CD14-positive monocyte (primary cell): Measurements from ENCODE around the gene NHS. TPM values are rescaled to one million over a fixed set of nuclear protein-coding genes. Genes with fewer than 3 reads are reported as not detected.

Experiments
- DNase-seq, 3 donors: peaks; one replicate each; pipeline ENCODE4 v3.0.0-alpha.2; 2011 to 2022
- H2AFZ ChIP-seq: 2 replicates; pipeline ENCODE4 v1.6.0; 2012; ENCODE audit warnings: mild to moderate bottlenecking, low read depth, low read length, inconsistent platforms; ENCODE audit not compliant: insufficient read depth, poor library complexity, severe bottlenecking
- H3K27ac ChIP-seq, 2 donors: 1 replicate in 1 of 2; 2 replicates in 1 of 2; pipeline ENCODE4 v1.5.1; 2012 to 2013; ENCODE audit warnings: low read length in 2 of 2, control low read depth in 1 of 2, inconsistent platforms in 1 of 2, low read depth in 1 of 2, mild to moderate bottlenecking in 1 of 2
- H3K27me3 ChIP-seq, 2 donors: one replicate each; pipeline versions ENCODE4 v1.6.0 to v1.6.1; 2011 to 2013; ENCODE audit warnings: low read length in 2 of 2; ENCODE audit not compliant: control insufficient read depth in 2 of 2, insufficient read depth in 2 of 2
- H3K36me3 ChIP-seq, 2 donors: replicated peaks in 1 of 2; 1 replicate in 1 of 2; 2 replicates in 1 of 2; pipeline versions ENCODE4 v1.5.1 to v1.6.1; 2012 to 2013; ENCODE audit warnings: low read length in 2 of 2, control low read depth in 1 of 2, inconsistent platforms in 1 of 2, mild to moderate bottlenecking in 1 of 2; ENCODE audit not compliant: insufficient read depth in 2 of 2, control insufficient read depth in 1 of 2
- H3K4me1 ChIP-seq, 2 donors: 1 replicate in 1 of 2; 2 replicates in 1 of 2; pipeline versions ENCODE4 v1.5.1 to v1.6.1; 2012 to 2013; ENCODE audit warnings: low read length in 2 of 2, control low read depth in 1 of 2, inconsistent platforms in 1 of 2, mild to moderate bottlenecking in 1 of 2, moderate library complexity in 1 of 2; ENCODE audit not compliant: insufficient read depth in 2 of 2, control insufficient read depth in 1 of 2
- H3K4me2 ChIP-seq: replicated peaks from 2 replicates; pipeline ENCODE3; 2012; ENCODE audit warnings: low read length, moderate library complexity, mild to moderate bottlenecking; ENCODE audit not compliant: poor library complexity, severe bottlenecking; ENCODE audit errors: extremely low read depth
- H3K4me3 ChIP-seq, 3 experiments: fragments of 200-600 bp in 1 of 3; sonication (generic) in 1 of 3; replicated peaks in 1 of 3; 1 replicate in 2 of 3; 2 replicates in 1 of 3; pipeline ENCODE4 v1.5.1; 2011 to 2013; ENCODE audit warnings: low read length in 3 of 3, mild to moderate bottlenecking in 3 of 3, control low read depth in 2 of 3, low read depth in 2 of 3, inconsistent platforms in 1 of 3, moderate library complexity in 1 of 3
- H3K79me2 ChIP-seq: 2 replicates; pipeline ENCODE4 v1.6.0; 2012; ENCODE audit warnings: mild to moderate bottlenecking, control low read depth, inconsistent platforms, low read length, moderate library complexity; ENCODE audit not compliant: insufficient read depth
- H3K9ac ChIP-seq: 2 replicates; pipeline ENCODE4 v1.6.0; 2017; ENCODE audit warnings: low read length, mild to moderate bottlenecking; ENCODE audit not compliant: insufficient read depth, poor library complexity, severe bottlenecking
- H3K9me3 ChIP-seq, 2 donors: replicated peaks in 1 of 2; 1 replicate in 1 of 2; 2 replicates in 1 of 2; pipeline versions ENCODE4 v1.5.1 to v1.6.1; 2012 to 2013; ENCODE audit warnings: low read length in 2 of 2, control low read depth in 1 of 2; ENCODE audit not compliant: control insufficient read depth in 1 of 2, insufficient read depth in 1 of 2
- H4K20me1 ChIP-seq: 2 replicates; pipeline ENCODE4 v1.6.0; 2012; ENCODE audit warnings: mild to moderate bottlenecking, low read length, control low read depth, moderate library complexity; ENCODE audit not compliant: insufficient read depth
- H3K27ac Mint-ChIP-seq, 7 donors: one replicate each; pipeline ENCODE4 v1.8.0; 2020; ENCODE audit warnings: mild to moderate bottlenecking in 7 of 7, mixed read lengths in 7 of 7, moderate library complexity in 6 of 7, inconsistent platforms in 2 of 7
- H3K27me3 Mint-ChIP-seq, 3 donors: one replicate each; pipeline ENCODE4 v1.8.0; 2021 to 2022; ENCODE audit warnings: low read depth in 3 of 3, mild to moderate bottlenecking in 3 of 3, mixed read lengths in 3 of 3, moderate library complexity in 3 of 3, inconsistent platforms in 1 of 3
- H3K36me3 Mint-ChIP-seq, 2 donors: one replicate each; pipeline ENCODE4 v1.8.0; 2020; ENCODE audit warnings: mixed read lengths in 2 of 2, inconsistent platforms in 1 of 2, mild to moderate bottlenecking in 1 of 2
- H3K4me1 Mint-ChIP-seq: one replicate; pipeline ENCODE4 v1.8.0; 2020; ENCODE audit warnings: mild to moderate bottlenecking, mixed read lengths
- H3K4me3 Mint-ChIP-seq, 2 donors: one replicate each; pipeline ENCODE4 v1.8.0; 2020; ENCODE audit warnings: mild to moderate bottlenecking in 2 of 2, mixed read lengths in 2 of 2, moderate library complexity in 1 of 2
- H3K9me3 Mint-ChIP-seq, 7 donors: one replicate each; pipeline ENCODE4 v1.8.0; 2020 to 2022; ENCODE audit warnings: mixed read lengths in 7 of 7, mild to moderate bottlenecking in 6 of 7, moderate library complexity in 6 of 7, inconsistent platforms in 2 of 7
- CTCF ChIP-seq: fragments of 200-600 bp; IDR thresholded peaks from one replicate; pipeline ENCODE4 v1.8.0; 2022; ENCODE audit warnings: antibody characterized with exemption, mild to moderate bottlenecking
- WGBS: methylation state at CpG from one replicate; pipeline ENCODE4 v1.1.5; 2013; ENCODE audit warnings: missing lambda C conversion rate; ENCODE audit not compliant: insufficient coverage; 5-methylcytosine and 5-hydroxymethylcytosine counted together
- intact Hi-C, 2 donors: fragments of 100-400 bp; cut with micrococcal nuclease; formaldehyde crosslinking; loops; one replicate each; pipeline versions ENCODE4 v1.15.0 to v1.15.1; 2023
- polyA plus RNA-seq, 3 donors: library from polyadenylated mRNA; depleted of rRNA in 1 of 3; unstranded in 2 of 3; stranded (reverse) in 1 of 3; fragments of 300-500 nt in 2 of 3; fragments of >200 nt in 1 of 3; fragmentation: Illumina TruSeq in 2 of 3; gene quantifications; 1 replicate in 2 of 3; 2 replicates in 1 of 3; pipeline ENCODE4 v1.2.3, GENCODE V29; 2012 to 2021

NHS gene
- polyA plus RNA-seq, 3 donors: 0.86 to 1.8 (median 1.3) TPM

GRCh38 chrX:17758382-17758781, 383.4 kb downstream of the NHS start:
- no peaks in the 10 kb centered on the region for H3K4me1 Mint-ChIP-seq
- intact Hi-C loops: no loop called here
- no peak overlapping the region for H3K27ac Mint-ChIP-seq
- H3K4me2 ChIP-seq: no peak overlapping the region
- no peak overlapping the region for H3K4me3 Mint-ChIP-seq
- 100% methylated on average over 1 of the region's 2 CpGs for WGBS
- H3K36me3 Mint-ChIP-seq: no peaks in the 10 kb centered on the region
- H3K79me2 ChIP-seq: no peaks in the 10 kb centered on the region
- no peaks in the 10 kb centered on the region for H3K27me3 Mint-ChIP-seq
- no peaks in the 10 kb centered on the region for H4K20me1 ChIP-seq
- H2AFZ ChIP-seq: no peak overlapping the region
- H3K4me1 ChIP-seq: no peaks in the 10 kb centered on the region
- no peaks in the 10 kb centered on the region for H3K36me3 ChIP-seq
- no peak for DNase-seq
- H3K9me3 ChIP-seq: no peaks in the 10 kb centered on the region
- TF ChIP-seq CTCF: no peak
- H3K9me3 Mint-ChIP-seq: peaks cover 0 to 6% (median 0%) of the 10 kb centered on the region in 7 donors
- no peaks in the 10 kb centered on the region for H3K27me3 ChIP-seq
- no peak overlapping the region for H3K4me3 ChIP-seq
- H3K27ac ChIP-seq: no peak overlapping the region
- no peak overlapping the region for H3K9ac ChIP-seq

GRCh38 chrX:17759990-17760389, 385.0 kb downstream of the NHS start:
- Histone ChIP-seq H3K9ac (no peak overlapping the region), H3K4me1 (no peaks in the 10 kb centered on the region), H3K27me3 (no peaks in the 10 kb centered on the region), H3K4me3 (no peak overlapping the region), H3K36me3 (no peaks in the 10 kb centered on the region), H3K79me2 (no peaks in the 10 kb centered on the region), H3K4me2 (no peak overlapping the region), H3K9me3 (no peaks in the 10 kb centered on the region), H3K27ac (no peak overlapping the region), H4K20me1 (no peaks in the 10 kb centered on the region), H2AFZ (no peak overlapping the region)
- Mint-ChIP-seq H3K27me3 (no peaks in the 10 kb centered on the region), H3K36me3 (no peaks in the 10 kb centered on the region), H3K27ac (no peak overlapping the region), H3K4me3 (no peak overlapping the region), H3K9me3 (peaks cover 0 to 6% (median 0%) of the 10 kb centered on the region in 7 donors), H3K4me1 (no peaks in the 10 kb centered on the region)
- intact Hi-C loops: no loop called here
- no CpG with 5 or more reads among the region's 1 CpG for WGBS
- DNase-seq: no peak
- TF ChIP-seq CTCF: no peak
